ENCODE data around the gene EXOC3L1.

EXOC3L1 gene

GRCh38 chr16:67166598-67167168 is 23.3 kb downstream of the EXOC3L1 start:
- no peak overlapping the region for H3K4me3 ChIP-seq (ENCODE audit: low read depth, low read length)
- DNase-seq (ENCODE audit: low read depth): no peak
- TF ChIP-seq MYC (IDR thresholded peaks at IDR 0.05; ENCODE audit: low read depth, low read length): no peak
- TF ChIP-seq MAX (IDR thresholded peaks at IDR 0.05; ENCODE audit: low read depth, low read length): no peak
- TF ChIP-seq CTCF (IDR thresholded peaks at IDR 0.05; ENCODE audit: low read depth, low read length): no peak
- TF ChIP-seq POLR2A (IDR thresholded peaks at IDR 0.05; ENCODE audit: extremely low read depth, insufficient read length): no peak

GRCh38 chr16:67166110-67166547 is 23.8 kb downstream of the EXOC3L1 start:
- TF ChIP-seq MYC (IDR thresholded peaks at IDR 0.05; ENCODE audit: low read depth, low read length) (no peak), CTCF (IDR thresholded peaks at IDR 0.05; ENCODE audit: low read depth, low read length) (no peak), POLR2A (IDR thresholded peaks at IDR 0.05; ENCODE audit: extremely low read depth, insufficient read length) (no peak), MAX (IDR thresholded peaks at IDR 0.05; ENCODE audit: low read depth, low read length) (no peak)
- no peak for DNase-seq (ENCODE audit: low read depth)
- H3K4me3 ChIP-seq (ENCODE audit: low read depth, low read length): no peak overlapping the region

GRCh38 chr16:67165121-67166078 is 24.5 kb downstream of the EXOC3L1 start:
- DNase-seq (ENCODE audit: low read depth): no peak
- TF ChIP-seq MAX (IDR thresholded peaks at IDR 0.05; ENCODE audit: low read depth, low read length): no peak
- no peak for TF ChIP-seq CTCF (IDR thresholded peaks at IDR 0.05; ENCODE audit: low read depth, low read length)
- TF ChIP-seq MYC (IDR thresholded peaks at IDR 0.05; ENCODE audit: low read depth, low read length): no peak
- no peak for TF ChIP-seq POLR2A (IDR thresholded peaks at IDR 0.05; ENCODE audit: extremely low read depth, insufficient read length)
- no peak overlapping the region for H3K4me3 ChIP-seq (ENCODE audit: low read depth, low read length)

GRCh38 chr16:67164599-67165061 is 25.3 kb downstream of the EXOC3L1 start, which contains the start of gene HSF4:
HSF4 (plus strand) TSS chr16:67164745; CDS start chr16:67164812, 67 bp downstream.
- TF ChIP-seq POLR2A (IDR thresholded peaks at IDR 0.05; ENCODE audit: extremely low read depth, insufficient read length): no peak
- no peak for TF ChIP-seq MAX (IDR thresholded peaks at IDR 0.05; ENCODE audit: low read depth, low read length)
- no peak for TF ChIP-seq CTCF (IDR thresholded peaks at IDR 0.05; ENCODE audit: low read depth, low read length)
- TF ChIP-seq MYC (IDR thresholded peaks at IDR 0.05; ENCODE audit: low read depth, low read length): no peak
- peak; percentile 52 for DNase-seq (ENCODE audit: low read depth)
- H3K4me3 ChIP-seq (ENCODE audit: low read depth, low read length): no peak within 1 kb of the TSS

- DNase-seq (ENCODE audit: low read depth): no peak
- TF ChIP-seq MYC (IDR thresholded peaks at IDR 0.05; ENCODE audit: low read depth, low read length) (no peak), POLR2A (IDR thresholded peaks at IDR 0.05; ENCODE audit: extremely low read depth, insufficient read length) (no peak)
- H3K4me3 ChIP-seq (ENCODE audit: low read depth, low read length): no peak overlapping the region
These were observed 25.9 kb downstream of the EXOC3L1 start for GRCh38 chr16:67163999-67164558.

All from NB4 (cell line).